HG03108 (cell line): ENCODE measurements around the gene NUF2.
"Not testable (repeated sequence)": the region's sequence is repeated elsewhere in the genome, so short reads cannot be mapped to it uniquely, and the experiment has no call there.

Source experiments
- ATAC-seq: cut with Tn5 transposase; IDR thresholded peaks from one replicate; pipeline ENCODE4 v1.9.1; 2021; ENCODE audit warnings: moderate library complexity; ENCODE audit not compliant: unreplicated experiment

NUF2 gene

DNA sequence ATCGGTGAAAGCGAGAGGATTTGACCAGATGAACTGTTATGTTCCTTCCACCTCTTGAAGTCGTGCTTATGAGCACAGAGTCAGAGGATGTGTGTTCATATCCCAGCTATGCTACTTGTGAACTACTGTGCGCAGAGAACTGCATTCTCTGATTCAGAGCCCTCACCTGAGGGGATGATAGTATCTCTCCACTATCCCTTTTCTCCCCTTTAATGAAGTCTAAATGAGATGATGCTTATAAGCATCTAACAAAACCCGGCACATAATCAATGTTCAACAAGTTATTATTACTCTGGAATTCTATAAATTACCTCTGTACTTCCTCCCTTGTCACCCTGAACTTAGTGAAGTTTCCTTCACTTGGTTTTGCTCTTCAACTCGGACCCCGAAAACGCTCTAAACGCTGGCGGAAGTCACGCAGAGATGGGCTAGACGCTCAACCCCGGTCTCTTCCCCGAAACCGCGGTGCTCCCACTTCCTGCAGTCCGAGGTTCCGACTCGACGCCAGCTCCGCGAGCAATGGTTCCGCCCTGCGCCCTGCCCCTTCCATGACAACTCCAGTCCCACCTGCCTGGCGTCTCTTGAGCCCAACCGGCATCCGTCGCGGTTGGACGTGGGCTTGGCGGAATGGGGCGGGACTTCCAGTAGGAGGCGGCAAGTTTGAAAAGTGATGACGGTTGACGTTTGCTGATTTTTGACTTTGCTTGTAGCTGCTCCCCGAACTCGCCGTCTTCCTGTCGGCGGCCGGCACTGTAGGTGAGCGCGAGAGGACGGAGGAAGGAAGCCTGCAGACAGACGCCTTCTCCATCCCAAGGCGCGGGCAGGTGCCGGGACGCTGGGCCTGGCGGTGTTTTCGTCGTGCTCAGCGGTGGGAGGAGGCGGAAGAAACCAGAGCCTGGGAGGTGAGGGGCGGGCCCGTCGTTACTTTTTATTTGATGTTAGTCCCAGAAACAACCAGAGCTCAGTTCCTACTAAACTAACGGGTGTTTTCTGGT is at the start of gene NUF2:
Gene NUF2 (plus strand): TSS at position 644 of the 995 bp plus-strand sequence. CDS start 4,098 bp downstream, outside the sequence.
- ATAC-seq, result peak; percentile 95

DNA sequence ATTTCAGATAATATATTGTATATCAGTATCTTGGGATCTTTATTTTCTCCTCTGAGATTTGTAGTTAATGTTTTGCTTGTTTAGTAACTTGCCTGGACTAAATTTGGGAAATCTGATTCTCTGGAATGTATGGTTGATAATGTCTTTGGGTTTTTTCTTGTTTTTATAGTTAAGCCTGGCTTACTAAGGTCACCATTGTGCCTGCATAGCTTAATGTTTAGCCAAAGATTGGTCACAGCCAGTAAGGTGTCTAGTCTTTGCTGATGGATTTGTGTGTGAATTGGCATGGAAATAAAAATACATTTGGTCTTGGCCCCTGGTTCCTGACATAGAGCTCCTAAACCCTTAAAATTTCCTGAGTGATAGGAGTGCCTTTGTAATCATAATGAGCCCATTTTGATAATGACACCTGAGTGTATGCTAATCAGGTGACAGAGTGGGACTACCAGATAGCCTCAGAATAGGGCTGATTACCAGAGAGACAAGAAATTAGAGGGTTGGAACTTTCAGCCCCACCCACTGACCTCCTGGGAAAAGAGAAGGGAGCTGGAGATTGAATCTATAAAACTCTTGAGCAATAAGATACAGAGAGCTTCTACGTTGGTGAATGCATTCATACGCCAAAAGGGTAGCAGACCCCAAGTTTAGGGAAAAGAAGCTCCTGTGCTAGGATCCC is 47.9 kb upstream of the NUF2 start:
- no peak for ATAC-seq

DNA sequence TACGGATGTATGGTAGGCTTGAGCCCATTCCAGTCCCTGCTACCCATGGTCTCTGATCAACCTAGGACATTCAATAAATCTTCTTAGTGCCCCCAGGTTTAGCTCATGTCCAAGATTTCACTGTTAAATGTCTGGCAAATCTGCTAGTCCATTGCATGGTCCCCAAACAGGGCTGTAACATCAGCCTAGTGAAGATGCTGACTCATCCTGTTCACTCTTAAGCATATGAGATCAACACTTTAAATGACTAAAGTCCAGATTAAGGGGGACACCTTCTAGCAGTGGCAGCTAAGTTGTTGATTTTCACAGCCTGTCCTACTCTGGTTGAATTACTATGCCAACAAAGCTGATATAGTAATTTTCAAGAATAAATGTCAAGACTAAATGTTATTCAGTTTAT is 46.5 kb upstream of the NUF2 start:
- no peak for ATAC-seq

- ATAC-seq, result no peak
Measured at GRCh38 chr1:163278602-163279001, 43.2 kb upstream of the NUF2 start.

DNA sequence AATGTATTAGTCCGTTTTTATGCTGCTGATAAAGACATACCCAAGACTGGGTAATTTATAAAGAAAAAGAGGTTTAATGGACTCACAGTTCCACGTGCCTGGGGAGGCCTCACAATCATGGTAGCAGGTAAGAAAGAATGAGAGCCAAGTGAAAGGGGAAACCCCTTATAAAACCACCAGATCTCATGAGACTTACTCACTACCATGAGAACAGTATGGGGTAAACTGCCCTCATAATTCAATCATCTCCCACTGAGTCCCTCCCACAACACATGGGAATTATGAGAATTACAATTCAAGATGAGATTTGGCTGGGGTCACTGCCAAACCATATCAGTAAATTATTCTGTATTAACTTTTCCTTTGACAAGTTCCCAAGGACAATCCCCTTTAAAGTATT is 36.9 kb upstream of the NUF2 start:
- not testable (repeated sequence) for ATAC-seq

DNA sequence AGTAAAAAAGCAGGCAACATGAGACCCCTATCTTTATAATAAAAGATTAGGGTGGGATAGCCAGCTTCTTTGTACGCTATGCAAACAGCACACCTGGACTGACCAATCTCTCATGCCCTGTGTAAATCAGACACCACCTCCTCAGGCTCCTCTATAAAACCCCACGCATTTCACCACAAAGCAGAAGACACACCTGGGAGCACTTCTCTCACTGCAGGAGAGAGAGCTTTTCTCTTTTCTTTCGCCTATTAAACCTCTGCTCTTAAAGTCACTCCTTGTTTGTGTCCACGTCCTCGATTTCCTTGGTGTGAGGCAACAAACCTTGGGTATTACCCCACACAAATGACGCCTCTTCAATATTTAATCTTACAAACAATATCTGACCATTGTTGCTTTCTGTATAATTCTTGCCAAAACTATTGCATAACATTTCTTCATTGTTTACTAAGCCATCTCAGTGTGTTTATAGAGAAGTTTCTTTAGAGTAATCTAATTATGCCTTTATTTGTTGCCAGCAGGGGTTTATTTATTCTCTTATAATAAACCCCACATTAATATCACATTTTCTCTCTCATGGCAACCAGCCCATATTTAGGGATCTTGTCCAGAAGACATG is 31.6 kb upstream of the NUF2 start:
- no peak for ATAC-seq

DNA sequence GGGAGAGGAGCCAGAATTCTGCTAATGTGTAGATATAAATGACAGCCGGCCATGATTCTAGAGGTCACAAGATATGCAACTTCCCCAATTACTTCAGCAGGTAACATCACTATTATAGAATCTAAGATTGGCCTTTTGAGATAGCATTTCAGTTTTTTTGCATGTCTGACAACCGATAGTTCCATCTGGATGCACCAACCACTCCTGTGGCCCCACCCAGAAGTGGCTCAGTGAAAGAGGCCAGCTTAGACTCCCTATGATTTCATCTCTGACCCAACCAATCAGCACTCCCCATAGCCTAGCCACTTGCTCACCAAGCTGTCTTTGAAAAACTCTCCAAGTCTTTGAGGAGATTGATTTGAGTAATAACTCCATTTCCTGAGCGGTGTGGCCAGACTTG is 30.3 kb upstream of the NUF2 start:
- ATAC-seq, result no peak

- ATAC-seq, result not testable (repeated sequence)
Measured at GRCh38 chr1:163292153-163292552, 29.6 kb upstream of the NUF2 start.

- not testable (repeated sequence) for ATAC-seq
Measured at GRCh38 chr1:163293497-163293896, 28.3 kb upstream of the NUF2 start.

DNA sequence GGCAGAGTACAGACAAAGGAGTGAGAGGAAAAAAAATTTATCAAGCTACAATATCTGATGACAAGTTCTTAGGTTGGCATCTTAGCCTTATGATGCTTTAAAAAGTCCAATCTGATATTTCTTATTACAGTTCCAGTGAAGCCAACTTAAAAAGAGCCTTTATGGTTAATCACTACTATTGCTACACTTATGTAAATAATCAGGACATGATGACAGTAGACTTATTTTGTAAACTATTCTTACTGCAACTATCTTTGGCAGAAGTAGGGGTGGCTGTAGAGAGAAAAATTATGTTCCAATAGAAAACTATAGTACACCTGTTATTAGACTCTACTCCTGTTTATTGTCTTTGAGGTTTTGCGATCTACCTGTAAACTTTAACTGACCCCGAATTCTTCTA is 25.8 kb upstream of the NUF2 start:
- no peak for ATAC-seq

- no peak for ATAC-seq
Measured at GRCh38 chr1:163296504-163297263, 25.1 kb upstream of the NUF2 start.

DNA sequence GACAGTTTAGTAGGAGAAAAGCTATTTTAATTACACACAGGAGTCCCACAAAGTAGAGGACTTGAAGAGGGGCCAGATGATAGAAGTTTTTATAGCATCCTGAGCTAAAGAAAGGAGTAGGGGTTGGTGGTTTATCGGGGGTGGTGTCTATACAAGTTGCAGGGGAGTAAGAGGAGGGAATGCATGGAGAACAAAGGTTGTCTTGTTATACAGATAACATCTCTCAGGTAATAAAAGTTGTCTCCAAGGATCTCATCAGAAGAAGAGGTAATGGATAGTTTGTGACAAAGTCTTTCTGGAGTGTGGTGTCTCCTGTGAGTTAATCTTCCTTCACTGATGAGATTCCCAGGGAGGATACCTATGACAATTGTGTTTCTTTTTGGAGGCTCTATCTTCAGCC is 23.4 kb upstream of the NUF2 start:
- ATAC-seq, result no peak

- no peak for ATAC-seq
Measured at GRCh38 chr1:163300568-163300967, 21.2 kb upstream of the NUF2 start.

- ATAC-seq, result no peak
Measured at GRCh38 chr1:163303561-163303960, 18.2 kb upstream of the NUF2 start.

DNA sequence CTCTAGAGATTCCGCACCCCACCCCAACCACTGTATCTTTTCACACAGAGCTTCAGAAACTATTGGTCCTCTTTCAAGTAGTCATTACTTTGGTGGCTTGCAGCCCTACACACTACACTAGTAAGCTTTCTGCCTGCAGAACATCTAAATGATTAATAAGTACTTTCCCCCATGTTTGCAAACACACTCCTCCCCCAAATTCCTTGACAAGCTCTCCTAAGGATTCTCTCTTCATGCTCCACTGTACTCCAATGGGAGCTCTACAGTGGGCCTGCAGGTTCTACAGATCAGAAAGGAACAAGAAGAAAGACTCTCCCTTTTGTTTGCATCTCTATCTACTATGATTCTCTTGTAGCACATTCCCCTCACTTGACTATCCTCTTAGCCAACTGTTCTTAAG is 16.3 kb upstream of the NUF2 start:
- ATAC-seq, result no peak

- no peak for ATAC-seq
Measured at GRCh38 chr1:163307479-163308171, 14.1 kb upstream of the NUF2 start.

- no peak for ATAC-seq
Measured at GRCh38 chr1:163308811-163309210, 12.9 kb upstream of the NUF2 start.

DNA sequence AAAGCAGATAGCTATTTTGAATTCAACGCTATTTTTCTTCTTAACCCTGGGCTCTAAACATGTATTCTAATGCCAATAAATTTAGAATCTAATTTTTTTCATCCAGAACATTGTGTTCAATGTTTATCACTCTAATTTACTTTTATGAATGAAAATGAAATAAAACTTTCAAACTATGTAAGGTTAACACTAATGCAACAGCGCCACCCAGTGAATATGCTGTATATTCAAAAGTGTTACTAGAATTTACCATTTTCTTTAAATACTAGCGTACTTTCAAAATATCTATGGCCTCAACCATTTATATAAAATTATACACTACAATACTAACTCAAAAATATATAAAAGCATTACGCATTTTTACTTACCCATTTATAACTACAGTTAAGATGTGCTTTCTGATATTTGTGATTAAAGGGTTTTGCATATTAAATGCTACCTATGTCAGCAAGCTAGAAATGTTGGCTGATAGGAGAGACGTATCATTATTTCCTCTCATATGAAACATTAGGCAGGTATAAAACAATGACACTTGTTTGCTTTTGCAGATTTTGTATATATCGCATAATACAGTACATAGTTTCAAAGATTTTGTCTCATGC is 5.9 kb upstream of the NUF2 start:
- ATAC-seq, result no peak

DNA sequence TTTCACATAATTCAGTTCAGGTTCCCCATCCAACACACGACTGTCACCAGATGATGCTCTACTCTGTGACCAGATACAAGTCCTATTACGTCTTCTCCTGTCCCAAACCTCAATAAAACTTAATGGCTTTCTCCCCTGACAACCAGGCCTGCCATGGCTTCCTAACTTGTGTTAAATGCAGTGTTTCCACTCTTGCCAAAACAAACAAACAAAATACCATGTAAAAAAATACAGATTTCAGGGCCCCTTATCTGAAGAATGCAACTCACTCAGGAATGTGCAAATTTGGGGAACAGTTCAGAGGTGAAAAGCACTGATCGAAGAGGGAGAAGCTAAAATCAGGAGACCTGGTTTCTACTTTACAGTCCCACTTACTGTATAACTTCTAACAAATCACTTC is 863 bp upstream of the NUF2 start:
- ATAC-seq, result no peak

DNA sequence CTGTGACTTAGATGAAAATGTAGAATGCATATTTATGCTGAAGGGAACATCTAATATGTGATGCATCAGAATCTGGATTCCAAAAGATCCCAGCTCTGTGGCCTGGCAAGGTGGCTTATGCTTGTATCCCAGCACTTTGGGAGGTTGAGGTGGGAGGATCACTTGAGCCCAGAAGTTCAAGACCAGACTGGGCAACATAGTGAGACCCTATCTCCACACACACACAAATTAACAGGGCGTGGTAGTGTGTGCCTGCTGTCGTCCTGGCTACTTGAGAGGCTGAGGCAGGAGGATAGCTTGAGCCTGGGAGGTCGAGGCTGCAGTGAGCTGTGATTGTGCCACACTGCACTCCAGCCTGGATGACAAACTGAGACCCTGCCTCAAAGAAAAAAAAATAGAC is 1.6 kb downstream of the NUF2 start:
- not testable (repeated sequence) for ATAC-seq
